ENCODE measurements around the gene CUL5. TPM values are rescaled to one million over a fixed set of nuclear protein-coding genes. Genes with fewer than 3 reads are reported as not detected.
A peak's percentile ranks its signal among the peaks of the same experiment; 100 is the strongest.
"Not testable (repeated sequence)": the region's sequence is repeated elsewhere in the genome, so short reads cannot be mapped to it uniquely, and the experiment has no call there.

The CUL5 gene
- total RNA-seq, 1 experiment from 2014 or later = 27.1 TPM

- DNase-seq (ENCODE audit: low read depth) = no peak
These were observed 103.4 kb downstream of the CUL5 start for GRCh38 chr11:108112057-108112456.

DNA sequence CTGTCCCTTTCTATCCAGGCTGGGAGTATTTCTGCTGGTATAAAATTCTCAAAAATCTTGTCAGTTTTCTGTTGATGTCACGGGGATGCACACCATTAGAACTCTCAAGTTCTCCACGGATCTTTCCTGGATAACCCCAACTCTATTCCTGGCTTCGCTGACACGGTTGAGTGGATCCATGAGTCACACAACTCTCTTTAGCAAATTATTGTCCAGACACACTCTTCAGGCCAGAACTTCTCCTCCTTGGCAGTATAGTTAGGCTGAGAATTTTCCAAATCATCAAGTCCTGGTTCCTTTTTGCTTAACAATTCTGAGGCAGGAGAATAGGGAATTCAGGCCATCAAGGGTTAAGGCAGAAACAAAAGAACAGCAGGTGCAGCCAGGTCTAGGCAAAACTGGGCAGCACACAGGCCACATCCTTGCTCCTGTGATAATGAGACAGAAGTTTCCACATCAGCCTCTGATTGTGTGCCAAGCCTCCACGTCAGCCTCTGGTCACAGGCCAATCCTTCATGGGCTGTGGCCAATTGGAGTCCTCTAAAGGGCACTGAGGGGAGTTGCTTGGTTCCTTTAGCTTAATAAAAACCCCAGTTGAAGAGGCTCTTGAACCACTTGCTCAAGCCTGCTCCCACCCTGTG is 106.9 kb downstream of the CUL5 start:
- peak; percentile 93 for DNase-seq (ENCODE audit: low read depth)

DNA sequence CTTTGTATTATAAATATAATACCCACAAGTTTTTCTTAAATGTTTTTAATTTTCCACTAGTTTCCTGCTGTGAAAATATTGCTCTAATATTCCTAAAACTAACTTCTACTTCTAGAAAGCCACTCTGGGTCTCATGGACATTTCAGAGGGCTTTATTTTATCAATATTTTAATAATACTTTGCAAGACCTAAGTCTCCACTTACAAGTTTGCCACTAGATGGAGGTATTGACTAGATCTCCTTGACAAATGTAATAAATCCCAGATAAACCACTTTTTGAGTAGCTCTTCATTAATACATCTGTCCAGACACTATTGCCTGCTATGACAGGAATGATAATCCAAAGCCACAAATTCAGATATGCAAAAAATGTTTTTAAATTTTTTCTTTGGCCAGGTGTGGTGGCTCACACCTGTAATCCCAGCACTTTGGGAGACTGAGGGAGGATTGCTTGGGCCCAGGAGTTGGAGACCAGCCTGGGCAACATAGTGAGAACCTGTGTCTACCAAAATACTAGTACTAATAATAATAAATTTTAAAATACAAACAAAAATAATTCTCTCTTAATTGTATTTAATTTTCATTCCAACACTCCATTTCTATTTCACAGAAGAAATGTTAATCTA is 109.2 kb downstream of the CUL5 start:
- peak; percentile 65 for DNase-seq (ENCODE audit: low read depth)

DNA sequence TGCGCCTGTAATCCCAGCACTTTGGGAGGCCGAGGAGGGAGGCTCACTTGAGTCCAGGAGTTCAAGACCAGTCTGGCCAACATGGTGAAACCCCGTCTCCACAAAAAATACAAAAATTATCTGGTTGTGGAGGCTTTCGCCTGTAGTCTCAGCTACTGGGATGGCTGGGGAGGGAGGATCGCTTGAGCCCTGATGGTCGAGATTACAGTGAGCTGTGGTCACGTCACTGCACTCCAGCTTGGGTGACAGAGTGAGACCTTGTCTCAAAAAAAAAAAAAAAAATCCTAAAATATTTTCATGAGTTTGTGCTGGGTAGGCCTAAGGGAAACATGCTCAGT is 112.2 kb downstream of the CUL5 start:
- DNase-seq (ENCODE audit: low read depth) = not testable (repeated sequence)

GRCh38 chr11:108121274-108122155 is 112.8 kb downstream of the CUL5 start, which contains the start of gene ACAT1:
Gene ACAT1, plus strand, starts transcription at chr11:108121567. Its CDS starts 40 bp downstream, at chr11:108121607.
- peak; percentile 91 for DNase-seq (ENCODE audit: low read depth)

GRCh38 chr11:108122166-108122628 is 113.5 kb downstream of the CUL5 start:
- peak; percentile 17 for DNase-seq (ENCODE audit: low read depth)

- no peak for DNase-seq (ENCODE audit: low read depth)
These were observed 116.4 kb downstream of the CUL5 start for GRCh38 chr11:108125096-108125495.

- no peak for DNase-seq (ENCODE audit: low read depth)
These were observed 120.1 kb downstream of the CUL5 start for GRCh38 chr11:108128772-108129171.

GRCh38 chr11:108131993-108132392 is 123.3 kb downstream of the CUL5 start:
- no peak for DNase-seq (ENCODE audit: low read depth)

DNA sequence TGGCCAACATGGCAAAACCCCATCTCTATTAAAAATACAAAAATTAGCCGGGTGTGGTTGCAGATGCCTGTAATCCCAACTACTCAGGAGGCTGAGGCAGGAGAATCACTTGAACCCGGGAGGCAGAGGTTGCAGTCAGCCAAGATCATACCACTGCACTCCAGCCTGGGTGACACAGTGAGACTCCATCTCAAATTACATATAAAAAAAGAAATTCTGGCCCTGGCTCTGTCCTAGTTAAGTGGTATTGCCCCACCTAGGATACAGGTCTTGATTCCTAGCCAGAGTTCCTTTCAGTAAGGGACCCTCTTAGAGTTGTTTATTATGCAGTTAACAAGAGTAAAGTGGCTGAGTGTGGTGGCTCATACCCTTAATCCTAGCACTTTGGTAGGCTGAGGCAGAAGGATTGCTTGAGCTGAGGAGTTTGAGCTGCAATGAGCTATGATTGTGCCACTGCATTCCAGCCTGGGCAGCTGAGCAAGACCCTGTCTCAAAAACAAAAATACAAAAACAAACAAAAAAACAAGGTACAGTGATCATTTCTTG is 124.4 kb downstream of the CUL5 start:
- not testable (repeated sequence) for DNase-seq (ENCODE audit: low read depth)

DNA sequence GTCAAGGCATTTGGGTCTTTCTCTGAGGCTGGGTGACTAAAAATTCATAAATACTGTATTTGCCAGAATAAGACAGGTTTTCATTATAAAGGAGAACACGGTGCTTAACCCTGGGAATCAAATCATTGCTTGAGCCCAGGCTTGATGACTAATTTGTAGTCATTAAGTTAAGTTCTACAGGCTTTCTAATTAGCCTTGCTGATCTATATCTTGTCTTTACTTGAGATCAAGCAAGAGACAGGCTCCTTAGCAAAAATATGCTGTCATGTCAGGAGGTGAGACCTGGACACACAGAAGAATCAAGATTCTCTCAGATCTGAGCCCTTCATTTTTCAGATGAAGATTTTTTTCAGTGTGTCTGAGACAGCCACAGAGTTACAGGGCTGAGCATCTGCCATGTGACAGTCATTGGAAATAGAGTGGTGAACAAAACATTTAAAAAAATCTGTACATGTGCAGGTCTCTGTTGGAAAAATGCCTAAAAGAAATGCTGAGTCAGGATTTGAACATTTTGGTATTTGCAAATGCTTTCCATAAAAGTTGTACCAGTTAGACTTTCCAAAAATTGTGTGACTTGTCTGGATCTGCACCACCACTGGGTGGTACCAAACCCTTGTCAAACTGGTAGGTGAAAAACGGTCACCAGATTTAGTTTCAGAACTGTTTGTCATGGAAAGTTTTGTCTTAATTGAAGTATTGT is 127.3 kb downstream of the CUL5 start:
- DNase-seq (ENCODE audit: low read depth) = peak; percentile 28

GRCh38 chr11:108137212-108137611 is 128.5 kb downstream of the CUL5 start:
- no peak for DNase-seq (ENCODE audit: low read depth)

- DNase-seq (ENCODE audit: low read depth) = no peak
These were observed 133.6 kb downstream of the CUL5 start for GRCh38 chr11:108142304-108142703.

DNA sequence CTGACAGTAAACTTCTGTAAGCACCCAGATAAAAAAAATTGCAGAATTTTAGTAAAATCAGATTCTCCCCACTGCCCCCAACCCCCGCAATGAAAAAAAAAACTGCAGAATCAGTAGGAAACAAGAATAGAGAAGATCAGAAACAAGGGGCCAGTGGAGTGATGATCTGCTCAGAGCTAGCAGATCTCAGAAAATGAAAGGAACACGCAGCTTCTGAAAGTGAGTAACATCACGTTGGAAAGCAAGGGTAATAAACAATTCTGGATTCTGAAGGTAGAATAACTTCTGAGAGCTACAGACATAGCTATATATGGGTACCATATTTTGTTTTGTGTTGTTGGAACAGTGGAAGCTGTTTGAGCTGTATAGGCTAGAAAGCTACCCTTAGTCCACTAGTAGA is 135.9 kb downstream of the CUL5 start:
- no peak for DNase-seq (ENCODE audit: low read depth)

DNA sequence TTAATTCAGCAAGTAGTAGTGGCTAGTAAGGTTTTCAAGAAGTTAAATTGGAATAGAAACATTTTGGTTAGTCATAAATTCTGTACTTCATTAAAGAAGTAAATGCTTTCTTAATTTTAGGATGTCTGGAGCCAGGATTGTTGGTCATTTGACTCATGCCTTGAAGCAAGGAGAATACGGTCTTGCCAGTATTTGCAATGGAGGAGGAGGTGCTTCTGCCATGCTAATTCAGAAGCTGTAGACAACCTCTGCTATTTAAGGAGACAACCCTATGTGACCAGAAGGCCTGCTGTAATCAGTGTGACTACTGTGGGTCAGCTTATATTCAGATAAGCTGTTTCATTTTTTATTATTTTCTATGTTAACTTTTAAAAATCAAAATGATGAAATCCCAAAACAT is 138.5 kb downstream of the CUL5 start:
- no peak for DNase-seq (ENCODE audit: low read depth)

DNA sequence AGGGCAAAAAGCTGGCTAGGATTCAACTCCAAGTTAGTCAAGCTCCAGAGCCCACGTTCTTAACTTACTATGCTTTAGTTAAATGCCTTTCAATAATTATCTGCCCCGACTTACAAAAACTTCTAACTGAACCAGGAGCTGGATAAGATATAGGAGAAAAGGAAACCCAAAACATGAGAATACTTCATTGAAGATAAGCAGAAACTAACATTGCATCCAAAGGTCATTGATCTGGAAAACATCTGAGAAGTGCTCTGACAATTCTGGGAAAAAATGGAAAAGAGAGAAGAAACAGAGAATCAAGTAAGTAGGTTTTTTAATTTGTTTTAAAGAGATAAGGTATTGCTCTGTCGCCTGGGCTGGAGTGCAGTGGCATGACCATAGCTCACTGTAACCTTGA is 139.9 kb downstream of the CUL5 start:
- DNase-seq (ENCODE audit: low read depth) = no peak

- no peak for DNase-seq (ENCODE audit: low read depth)
These were observed 145.9 kb downstream of the CUL5 start for GRCh38 chr11:108154591-108154990.
